LHCN-M2 (cell line): Measurements from ENCODE around the gene PODNL1. TPM values are rescaled to one million over a fixed set of nuclear protein-coding genes. Genes with fewer than 3 reads are reported as not detected.
"Not testable (repeated sequence)": the region's sequence is repeated elsewhere in the genome, so short reads cannot be mapped to it uniquely, and the experiment has no call there.

Experiments used
- DNase-seq: peaks from one replicate; pipeline ENCODE4 v3.0.0-alpha.2; 2012; ENCODE audit warnings: low read depth
- total RNA-seq: library from RNA; depleted of rRNA; stranded (reverse); fragments of >200 nt; gene quantifications from 2 replicates; pipeline ENCODE4 v1.2.3, GENCODE V29; 2014

Gene PODNL1
- total RNA-seq, 1 experiment from 2014 or later, result 5.2 TPM

DNA sequence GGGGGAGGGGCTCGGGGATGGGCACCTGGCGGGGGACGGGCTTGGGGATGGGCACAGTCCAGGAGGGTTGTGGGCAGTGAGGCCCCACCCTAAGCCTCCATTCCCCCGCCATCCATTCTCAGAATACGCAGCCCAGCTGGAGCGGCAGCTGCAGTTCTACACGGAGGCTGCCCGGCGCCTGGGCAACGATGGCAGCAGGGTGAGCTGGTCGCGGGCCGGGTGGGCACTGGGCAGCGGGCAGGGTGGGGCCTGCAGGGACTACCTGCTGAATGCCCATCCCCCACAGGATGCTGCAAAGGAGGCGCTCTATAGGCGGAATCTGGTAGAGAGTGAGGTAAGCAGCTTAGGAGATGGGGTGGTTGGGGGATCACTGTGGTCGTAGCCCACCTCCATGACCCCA is 8.3 kb downstream of the PODNL1 start:
- DNase-seq, result no peak

DNA sequence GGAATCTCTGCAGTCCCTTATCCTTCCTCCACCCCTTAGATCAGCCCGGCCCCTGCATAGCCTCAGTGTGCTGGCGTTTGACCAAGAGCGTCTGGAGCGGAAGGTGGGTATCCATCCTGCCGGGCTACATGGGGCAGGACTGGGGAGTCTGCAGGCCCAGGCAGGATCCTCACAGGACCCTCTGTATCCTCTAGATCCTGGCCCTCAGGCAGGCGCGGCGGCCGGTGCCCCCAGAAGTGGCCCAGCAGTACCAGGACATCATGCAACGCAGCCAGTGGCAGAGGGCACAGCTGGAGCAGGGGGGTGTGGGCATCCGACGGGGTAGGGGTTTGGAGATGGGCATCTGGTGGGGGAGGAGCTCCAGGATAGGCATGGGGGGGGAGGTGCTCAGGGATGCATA is 8.9 kb downstream of the PODNL1 start:
- no peak for DNase-seq

DNA sequence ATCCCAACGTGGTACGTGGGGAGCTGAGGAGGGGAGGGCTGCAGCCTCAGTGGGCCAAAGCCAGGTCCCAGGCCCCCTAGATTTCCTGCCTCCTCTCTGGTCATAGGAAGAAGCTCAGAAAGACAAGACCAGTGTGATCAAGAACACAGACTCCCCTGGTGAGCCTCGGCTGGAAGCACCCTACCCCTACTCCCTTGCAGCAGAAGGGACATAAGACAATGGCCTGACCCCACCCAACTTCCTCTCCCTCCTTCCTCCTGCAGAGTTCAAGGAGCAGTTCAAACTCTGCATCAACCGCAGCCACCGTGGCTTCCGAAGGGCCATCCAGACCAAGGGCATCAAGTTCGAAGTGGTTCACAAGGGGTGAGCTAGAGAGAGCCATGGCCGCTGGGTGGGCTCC is 11.5 kb downstream of the PODNL1 start:
- DNase-seq, result no peak

DNA sequence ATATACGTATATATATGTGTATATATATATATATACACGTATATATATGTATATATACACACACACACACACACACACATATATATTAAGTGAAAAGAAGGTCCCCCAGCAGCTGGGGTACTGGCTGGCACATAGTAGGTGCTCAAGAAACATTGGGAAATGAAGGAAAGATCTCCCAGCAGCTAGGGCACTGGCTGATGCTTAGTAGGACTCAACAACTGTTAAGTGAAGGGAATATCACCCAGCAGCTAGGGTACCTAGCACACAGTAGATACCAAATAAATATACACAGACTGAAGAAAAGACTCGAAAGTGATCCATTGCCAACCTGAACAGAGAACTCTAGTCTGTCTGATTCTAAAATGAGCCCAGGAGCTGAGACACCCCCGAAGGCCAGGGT is 12.2 kb downstream of the PODNL1 start:
- DNase-seq, result no peak

DNA sequence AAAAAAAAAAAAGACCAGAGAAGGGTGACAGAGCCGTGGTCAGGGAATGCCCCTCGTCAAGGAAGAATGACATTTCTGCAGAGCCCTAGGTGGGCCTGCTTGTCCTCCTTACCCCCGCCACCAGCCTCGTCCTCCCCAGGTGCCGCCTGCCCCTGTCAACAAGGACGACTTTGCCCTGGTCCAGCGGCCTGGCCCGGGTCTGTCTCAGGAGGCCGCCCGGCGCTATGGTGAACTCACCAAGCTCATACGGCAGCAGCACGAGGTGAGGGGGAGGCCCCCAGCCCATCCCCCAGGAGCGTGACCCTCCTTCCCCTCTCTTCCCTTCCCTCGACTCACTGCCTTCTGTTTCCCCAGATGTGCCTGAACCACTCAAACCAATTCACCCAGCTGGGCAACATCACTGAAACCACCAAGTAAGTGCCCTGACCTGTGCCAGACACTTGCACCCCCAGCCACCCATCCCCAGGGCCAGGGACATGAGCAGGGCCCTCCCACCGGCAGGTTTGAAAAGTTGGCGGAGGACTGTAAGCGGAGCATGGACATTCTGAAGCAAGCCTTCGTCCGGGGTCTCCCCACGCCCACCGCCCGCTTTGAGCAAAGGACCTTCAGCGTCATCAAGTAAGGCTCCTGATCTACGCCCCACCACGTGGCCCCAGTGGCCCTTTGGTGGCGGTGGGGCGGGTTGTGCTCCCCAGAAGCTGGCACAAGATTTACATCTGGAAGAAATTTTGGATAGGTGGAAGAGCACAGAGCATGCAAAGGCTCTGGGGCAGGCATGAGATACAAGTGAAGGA is 14.8 kb downstream of the PODNL1 start:
- DNase-seq, result no peak

DNA sequence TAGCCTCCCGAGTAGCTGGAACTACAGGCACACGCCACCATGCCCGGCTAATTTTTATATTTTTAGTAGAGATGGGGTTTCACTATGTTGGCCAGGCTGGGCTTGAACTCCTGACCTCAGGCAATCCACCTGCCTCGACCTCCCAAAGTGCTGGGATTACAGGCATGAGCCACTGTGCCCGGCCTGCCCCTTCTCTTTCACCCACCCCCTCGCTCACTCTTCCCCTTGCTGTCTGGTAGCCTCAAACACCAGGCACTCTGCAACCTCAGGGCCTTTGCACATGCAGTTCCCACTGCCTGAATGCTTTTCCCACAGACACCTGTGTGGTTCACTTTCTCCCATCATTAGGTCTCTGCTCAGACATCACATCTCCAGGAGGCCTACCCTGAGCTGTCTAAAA is 16.1 kb downstream of the PODNL1 start:
- DNase-seq, result not testable (repeated sequence)

DNA sequence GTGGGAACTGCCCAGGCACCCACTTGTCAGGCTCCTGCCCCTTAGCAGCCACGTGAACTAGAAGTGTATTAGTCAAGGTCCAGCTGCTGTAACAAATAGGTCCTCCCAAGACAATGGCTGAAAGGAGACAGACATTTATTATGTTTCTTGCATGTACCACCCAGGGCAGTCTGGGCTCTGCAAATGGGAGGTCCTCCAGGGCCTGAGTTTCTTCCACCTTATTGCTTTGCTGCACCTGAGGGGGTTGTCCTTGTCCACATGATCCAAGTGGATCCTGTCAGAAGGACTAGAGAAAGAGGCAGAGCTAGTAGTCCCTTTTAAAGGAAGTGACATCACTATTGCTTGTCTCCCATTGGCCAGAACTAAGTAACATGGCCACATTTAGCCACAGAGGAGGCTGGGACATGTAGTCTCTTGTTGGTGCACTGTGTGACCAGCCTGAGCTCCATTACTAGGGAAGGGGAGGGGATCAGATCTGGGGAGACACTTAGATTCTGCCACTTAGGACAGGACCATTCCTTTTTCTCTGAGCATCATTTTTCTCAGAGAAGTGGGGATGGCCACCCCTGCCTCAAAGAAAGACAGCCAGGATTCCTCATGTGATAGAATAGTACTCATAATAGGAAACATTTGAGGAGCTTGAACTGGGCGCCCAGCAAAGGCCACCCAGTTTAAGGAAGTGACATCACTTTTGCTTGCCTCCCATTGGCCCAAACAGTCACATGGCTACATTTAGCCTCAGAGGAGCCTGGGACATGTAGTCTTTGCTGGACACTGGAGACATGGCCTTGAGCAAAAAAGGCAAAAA is 17.1 kb downstream of the PODNL1 start:
- peak; percentile 69 for DNase-seq

DNA sequence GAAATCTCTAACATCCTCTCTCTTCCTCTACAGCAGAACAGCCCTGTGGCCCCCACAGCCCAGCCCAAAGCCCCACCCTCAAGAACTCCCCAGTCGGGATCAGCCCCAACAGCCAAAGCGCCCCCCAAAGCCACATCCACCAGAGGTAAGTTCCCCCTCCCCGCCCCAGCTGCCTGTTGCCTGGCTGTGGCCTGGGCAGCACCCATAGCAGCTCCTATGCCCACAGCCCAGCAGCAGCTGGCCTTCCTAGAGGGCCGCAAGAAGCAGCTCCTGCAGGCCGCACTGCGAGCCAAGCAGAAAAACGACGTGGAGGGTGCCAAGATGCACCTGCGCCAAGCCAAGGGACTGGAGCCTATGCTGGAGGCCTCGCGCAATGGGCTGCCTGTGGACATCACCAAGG is 17.7 kb downstream of the PODNL1 start:
- DNase-seq, result no peak

DNA sequence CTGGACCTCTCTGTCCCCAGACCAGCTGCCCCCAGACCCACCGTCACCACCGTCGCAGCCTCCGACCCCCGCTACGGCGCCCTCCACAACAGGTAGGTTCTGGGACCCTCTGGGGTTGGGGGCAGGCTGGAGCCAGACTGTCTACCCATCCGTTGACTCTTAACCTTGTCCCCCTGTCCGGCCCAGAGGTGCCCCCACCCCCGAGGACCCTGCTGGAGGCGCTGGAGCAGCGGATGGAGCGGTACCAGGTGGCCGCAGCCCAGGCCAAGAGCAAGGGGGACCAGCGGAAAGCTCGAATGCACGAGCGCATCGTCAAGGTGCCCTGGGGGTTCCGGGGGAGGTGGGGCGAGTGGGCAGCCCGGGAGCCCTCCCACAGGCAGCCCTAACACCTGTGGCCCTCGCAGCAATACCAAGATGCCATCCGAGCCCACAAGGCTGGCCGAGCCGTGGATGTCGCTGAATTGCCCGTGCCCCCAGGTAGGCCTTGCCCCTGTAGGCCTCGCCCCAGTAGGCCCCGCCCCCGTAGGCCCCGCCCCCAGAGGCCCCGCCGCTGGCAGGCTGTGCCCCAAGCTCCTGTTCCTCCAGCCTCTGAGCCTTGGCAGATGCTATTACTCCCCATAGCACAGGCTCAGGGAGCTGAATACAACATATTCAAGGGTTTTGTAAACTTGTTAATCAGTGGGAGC is 19.3 kb downstream of the PODNL1 start:
- DNase-seq, result no peak

DNA sequence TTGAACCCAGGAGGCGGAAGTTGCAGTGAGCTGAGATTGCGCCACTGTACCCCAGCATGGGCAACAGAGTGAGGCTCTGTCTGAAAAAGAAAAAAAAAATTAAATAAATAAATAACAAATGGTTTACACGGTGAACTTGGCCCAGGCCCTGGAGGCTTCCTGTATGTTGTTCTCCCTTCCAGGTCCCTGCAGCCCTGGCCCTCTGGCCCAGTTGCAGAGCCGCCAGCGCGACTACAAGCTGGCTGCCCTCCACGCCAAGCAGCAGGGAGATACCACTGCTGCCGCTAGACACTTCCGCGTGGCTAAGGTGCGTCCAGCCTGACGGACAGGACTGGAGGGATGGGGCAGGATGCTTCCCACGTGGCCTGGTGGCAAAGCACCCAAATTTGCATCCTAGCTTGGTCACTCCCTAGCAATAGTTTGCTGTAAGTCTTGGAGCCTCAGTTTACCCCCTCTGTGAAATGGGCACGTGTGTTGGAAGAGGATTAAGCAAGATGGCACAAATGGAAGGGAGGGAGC is 20.3 kb downstream of the PODNL1 start:
- no peak for DNase-seq

DNA sequence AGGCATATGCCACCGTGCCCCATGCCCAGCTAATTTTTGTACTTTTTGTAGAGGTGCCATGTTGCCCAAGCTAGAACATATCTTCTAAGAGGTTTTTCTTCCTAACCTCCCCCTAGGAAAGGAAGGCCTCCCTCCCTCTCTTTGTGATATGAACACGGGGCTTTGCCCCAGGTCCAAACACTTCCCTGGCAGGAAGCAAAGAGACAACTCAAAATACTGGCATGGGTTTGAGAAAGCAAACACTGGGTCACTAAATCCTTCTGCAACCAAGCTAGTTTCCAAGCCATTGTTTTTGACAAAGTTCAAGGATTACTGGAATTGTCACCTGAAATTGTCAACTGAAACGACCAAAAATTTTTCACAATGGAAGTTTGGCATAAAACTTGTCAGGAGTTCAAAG is 23.4 kb downstream of the PODNL1 start:
- DNase-seq, result no peak

DNA sequence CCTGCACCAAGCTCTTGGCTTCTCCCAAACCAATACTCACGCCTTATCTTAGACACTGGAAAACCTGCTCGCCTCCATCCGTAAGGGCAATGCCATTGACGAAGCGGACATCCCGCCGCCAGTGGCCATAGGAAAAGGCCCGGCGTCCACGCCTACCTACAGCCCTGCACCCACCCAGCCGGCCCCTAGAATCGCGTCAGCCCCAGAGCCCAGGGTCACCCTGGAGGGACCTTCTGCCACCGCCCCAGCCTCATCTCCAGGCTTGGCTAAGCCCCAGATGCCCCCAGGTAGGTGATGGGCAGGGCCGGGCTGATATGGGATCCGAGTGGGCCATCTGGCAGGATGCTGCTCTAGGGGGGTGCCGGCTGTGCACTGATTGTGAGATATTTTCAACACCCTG is 24.9 kb downstream of the PODNL1 start:
- DNase-seq, result no peak

DNA sequence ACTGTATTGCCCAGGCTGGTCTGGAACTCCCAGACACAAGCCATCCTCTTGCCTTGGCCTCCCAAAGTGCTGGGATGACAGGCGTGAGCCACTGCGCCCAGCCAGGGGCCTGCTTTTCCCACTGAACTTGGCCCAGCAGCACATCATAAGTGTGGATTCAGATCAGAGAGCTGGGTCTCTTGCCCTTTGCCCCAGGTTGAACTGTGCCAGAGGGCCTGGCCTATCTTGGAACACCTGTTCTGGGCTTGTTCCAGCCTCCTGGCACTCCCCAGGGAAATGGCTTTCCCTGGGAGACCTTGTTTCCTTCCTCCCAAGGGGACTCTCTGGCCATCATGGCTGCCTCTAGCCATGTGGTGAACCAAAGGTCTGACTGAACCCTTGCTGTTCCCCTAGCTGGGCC is 28.8 kb downstream of the PODNL1 start:
- DNase-seq, result no peak

DNA sequence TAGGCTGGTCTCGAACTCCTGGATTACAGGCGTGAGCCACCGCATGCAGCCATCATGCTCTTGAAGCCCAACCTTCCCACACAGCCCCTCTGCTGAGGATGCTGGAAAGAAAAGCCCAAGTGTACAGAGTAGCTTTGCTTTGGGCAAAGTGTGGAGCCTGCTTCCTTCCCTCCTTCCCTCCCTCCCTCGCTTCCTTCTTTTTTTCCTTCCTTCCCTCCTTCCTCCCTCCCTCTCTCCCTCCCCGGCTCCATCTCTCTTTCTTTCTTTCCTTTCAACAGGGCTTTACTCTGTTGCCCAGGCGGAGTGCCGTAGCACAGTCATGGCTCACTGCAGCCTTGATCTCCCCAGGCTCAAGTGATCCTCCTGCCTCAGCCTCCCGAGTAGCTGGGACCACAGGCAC is 29.5 kb downstream of the PODNL1 start:
- DNase-seq, result no peak

DNA sequence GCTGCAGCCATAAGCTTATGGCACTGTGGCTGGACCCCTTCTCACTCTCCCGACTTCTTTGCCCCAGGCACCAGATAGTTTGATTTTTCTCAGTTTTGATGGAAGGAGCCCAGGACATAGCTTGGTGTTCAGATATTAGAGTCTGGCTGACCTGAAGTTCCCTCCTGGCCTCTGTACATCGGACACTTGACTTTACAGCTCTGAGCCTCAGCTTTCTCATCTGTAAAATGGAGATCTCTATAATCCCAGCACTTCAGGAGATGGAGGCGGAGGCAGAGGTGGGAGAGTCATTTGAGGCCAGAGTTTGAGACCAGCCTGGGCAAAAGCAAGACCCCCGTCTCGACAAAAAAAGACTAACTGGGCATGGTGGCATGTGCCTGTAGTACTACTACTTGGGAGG is 31.3 kb downstream of the PODNL1 start:
- no peak for DNase-seq

DNA sequence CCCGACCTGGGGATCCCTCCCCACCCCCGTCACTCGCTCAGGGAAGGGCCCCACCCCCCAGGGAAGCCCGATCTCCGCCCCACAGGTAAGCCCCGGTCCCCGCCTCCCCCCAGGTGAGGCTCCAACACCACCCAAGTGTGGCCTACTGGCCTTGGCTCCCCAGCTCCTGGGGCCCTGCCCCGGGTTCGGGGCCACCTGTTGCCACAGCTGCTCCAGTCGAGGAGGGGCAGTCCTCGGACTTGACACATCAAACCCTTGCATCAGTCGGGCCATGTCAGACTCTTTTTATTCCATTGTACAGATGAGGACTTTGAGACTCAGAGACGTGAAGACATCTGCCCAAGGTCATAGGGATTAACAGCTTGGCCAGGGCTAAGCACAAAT is 31.7 kb downstream of the PODNL1 start:
- DNase-seq, result peak; percentile 27

DNA sequence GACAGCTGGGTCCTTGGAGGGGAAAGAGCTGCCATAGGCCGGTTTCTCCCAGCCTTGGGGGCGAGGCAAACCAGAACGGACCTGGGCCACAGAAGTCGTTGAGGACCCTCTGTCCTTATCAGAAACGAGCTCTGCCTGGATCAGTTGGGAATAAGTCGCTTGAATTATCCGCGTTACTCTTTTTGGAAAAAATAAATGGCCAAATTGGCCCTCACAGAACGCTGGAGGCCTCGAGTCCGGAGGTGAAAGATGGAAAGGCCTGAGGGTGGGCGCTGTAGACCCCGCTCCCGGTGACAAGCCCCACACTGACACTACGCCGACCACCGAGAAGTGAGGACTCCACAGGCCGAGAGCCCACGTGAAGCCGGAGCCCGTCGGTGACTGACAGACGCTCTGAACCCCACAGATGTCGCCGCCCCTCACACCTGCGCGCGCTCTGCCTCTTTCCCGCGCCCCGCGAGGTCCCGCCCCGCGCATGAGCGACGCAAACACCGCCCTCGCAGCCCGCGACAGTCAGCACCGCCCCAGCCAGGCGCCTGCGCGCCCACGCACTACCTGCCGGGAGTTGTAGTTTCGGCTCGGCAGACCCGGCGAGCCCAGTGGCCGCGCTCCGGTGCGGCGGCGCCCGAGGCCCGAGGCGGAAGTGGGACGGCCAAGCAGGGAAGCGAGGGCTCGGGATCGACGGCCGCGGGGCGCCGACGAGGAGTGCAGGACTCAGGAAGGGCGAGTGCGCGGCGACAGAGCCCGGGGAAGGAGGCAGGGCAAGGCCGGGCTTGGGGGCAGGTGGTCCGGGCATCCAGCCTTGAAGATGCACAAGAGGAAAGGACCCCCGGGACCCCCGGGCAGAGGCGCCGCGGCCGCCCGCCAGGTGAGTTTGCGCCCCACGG is 32.3 kb downstream of the PODNL1 start, which contains the start of the genes BRME1 and CC2D1A:
TSS of gene BRME1 (minus strand) at position 484 of the 887 bp plus-strand sequence. CDS start 1,225 bp downstream, outside the sequence.
TSS of gene CC2D1A (plus strand) at position 568 of the 887 bp plus-strand sequence. CDS start at position 809, 241 bp downstream.
- DNase-seq, result peak; percentile 77

DNA sequence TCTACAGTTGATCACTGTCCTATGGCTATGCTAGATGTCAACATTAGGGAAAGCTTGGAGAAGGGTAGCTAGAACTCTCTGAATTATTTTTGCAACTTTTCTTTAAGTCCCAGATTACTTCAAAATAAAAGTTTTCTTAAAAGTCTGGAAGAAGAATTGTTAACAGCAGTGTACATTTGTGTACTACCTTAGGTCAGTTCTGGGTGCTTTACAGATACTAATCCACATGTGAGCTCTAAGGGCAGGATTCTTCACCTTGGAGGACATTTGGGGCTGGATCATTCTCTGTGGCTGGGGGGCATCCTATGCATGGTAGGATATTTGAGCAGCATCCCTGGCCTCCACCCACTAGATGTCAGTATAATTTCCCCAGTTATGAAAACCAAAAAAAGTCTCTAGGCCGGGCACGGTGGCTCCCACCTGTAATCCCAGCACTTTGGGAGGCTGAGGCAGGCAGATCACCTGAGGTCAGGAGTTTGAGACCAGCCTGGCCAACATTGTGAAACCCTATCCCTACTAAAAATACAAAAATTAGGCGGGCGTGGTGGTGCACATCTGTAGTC is 35.1 kb downstream of the PODNL1 start:
- no peak for DNase-seq

DNA sequence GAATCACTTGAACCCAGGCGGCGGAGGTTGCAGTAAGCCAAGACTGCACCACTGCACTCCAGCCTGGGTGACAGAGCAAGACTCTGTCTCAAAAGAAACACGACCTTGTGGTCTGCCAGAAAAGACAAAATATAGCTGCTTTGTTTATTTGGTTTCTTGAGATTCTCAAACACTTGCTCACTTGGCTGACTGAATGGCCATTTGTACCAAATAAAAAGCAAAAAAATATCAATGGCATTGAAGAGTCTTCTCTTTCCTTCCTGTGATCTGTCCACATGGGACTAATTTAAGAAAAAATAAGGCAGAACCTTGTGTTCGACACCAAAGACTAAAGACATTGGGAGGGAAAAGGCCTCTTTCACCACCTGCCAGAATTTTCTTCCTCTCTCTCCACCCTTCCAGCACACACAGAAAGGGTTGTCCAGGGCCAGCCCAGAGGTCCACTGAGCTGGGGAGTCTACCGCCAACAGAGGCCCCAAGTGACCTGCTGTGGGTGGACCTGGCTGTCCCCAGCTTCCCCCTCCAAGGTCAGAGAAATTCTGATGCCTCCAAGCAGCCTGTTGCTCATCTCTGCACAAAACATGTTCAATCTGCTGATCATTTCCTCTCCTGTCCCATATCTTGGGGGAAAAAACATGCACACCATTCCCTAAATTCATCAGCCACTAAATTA is 38.2 kb downstream of the PODNL1 start:
- no peak for DNase-seq

DNA sequence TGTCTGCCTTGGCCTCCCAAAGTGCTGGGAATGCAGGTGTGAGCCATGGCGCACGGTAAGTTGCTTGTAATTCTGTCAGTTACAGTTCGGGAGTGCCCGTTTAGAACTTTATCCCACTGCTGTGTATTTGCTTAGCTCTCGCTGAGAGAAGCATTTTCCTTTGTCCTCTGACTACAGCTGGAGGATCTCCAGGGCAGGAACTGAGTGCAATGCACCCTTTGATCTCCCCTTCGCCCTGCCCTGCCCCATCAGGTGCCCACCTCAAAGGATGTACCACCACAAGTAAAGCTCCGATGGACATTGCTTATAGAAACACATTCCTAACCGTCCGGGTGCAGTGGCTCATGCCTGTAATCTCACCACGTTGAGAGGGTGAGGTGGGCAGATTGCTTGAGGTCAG is 38.8 kb downstream of the PODNL1 start:
- DNase-seq, result no peak
